SK-N-SH treated with all-trans-retinoic acid at 6 μM for 48 hours (cell line): ENCODE measurements around the gene NRIP1.

Experiments
- ATAC-seq: fragments of 200-7000 bp; cut with Tn5 transposase; 3 replicates; pipeline ENCODE4 v1.9.1; 2020; ENCODE audit warnings: mild to moderate bottlenecking, moderate library complexity
- ARNTL ChIP-seq: fragments of 450-650 bp; formaldehyde crosslinking; IDR thresholded peaks from 2 replicates; pipeline ENCODE4 v1.5.0; 2020; ENCODE audit warnings: low read depth, mild to moderate bottlenecking, moderate library complexity, borderline replicate concordance
- CREB5 ChIP-seq: fragments of 250-450 bp; sonication (Bioruptor Pico); IDR thresholded peaks from 2 replicates; pipeline ENCODE4 v1.5.1; 2020; ENCODE audit warnings: low read depth, mild to moderate bottlenecking, moderate library complexity
- CSDC2 ChIP-seq: fragments of 250-450 bp; sonication (Bioruptor Pico); IDR thresholded peaks from 2 replicates; pipeline ENCODE4 v1.5.0; 2020; ENCODE audit warnings: mild to moderate bottlenecking, moderate library complexity
- CSRNP3 ChIP-seq: fragments of 250-450 bp; sonication (Bioruptor Pico); IDR thresholded peaks from 2 replicates; pipeline ENCODE4 v1.5.1; 2021; ENCODE audit warnings: mild to moderate bottlenecking, moderate library complexity
- ESRRG ChIP-seq: fragments of 250-450 bp; sonication (Bioruptor Pico); IDR thresholded peaks from 2 replicates; pipeline ENCODE4 v1.6.1; 2021; ENCODE audit warnings: mild to moderate bottlenecking
- GLIS3 ChIP-seq: fragments of 250-450 bp; sonication (Bioruptor Pico); IDR thresholded peaks from 2 replicates; pipeline ENCODE4 v1.5.0; 2020; ENCODE audit warnings: mild to moderate bottlenecking, moderate library complexity
- ISL1 ChIP-seq: fragments of 250-450 bp; sonication (Bioruptor Pico); IDR thresholded peaks from 2 replicates; pipeline ENCODE4 v2.1.2; 2022; ENCODE audit warnings: mild to moderate bottlenecking, moderate library complexity
- OSR1 ChIP-seq: fragments of 250-450 bp; sonication (Bioruptor Pico); IDR thresholded peaks from 2 replicates; pipeline ENCODE4 v1.8.0; 2022; ENCODE audit warnings: moderate library complexity, mild to moderate bottlenecking, inconsistent platforms
- PATZ1 ChIP-seq: fragments of 250-450 bp; sonication (Bioruptor Pico); IDR thresholded peaks from 2 replicates; pipeline ENCODE4 v1.8.0; 2020; ENCODE audit warnings: mild to moderate bottlenecking, moderate library complexity, borderline replicate concordance
- POU6F1 ChIP-seq: fragments of 250-450 bp; sonication (Bioruptor Pico); IDR thresholded peaks from 2 replicates; pipeline ENCODE4 v1.8.0; 2021; ENCODE audit warnings: low read depth, mild to moderate bottlenecking, moderate library complexity, borderline replicate concordance
- PPARA ChIP-seq: fragments of 250-450 bp; sonication (Bioruptor Pico); IDR thresholded peaks from 2 replicates; pipeline ENCODE4 v1.5.0; 2020; ENCODE audit warnings: mild to moderate bottlenecking, borderline replicate concordance
- RARB ChIP-seq: fragments of 250-450 bp; sonication (Bioruptor Pico); IDR thresholded peaks from 2 replicates; pipeline ENCODE4 v1.8.0; 2021; ENCODE audit warnings: mild to moderate bottlenecking, moderate library complexity
- SNAI2 ChIP-seq: fragments of 250-450 bp; sonication (Bioruptor Pico); IDR thresholded peaks from 2 replicates; pipeline ENCODE4 v1.5.0; 2020; ENCODE audit warnings: mild to moderate bottlenecking, moderate library complexity
- TCF4 ChIP-seq: fragments of 250-450 bp; sonication (Bioruptor Pico); IDR thresholded peaks from 2 replicates; pipeline ENCODE4 v1.8.0; 2021; ENCODE audit warnings: mild to moderate bottlenecking, moderate library complexity, borderline replicate concordance
- TOX ChIP-seq: fragments of 250-450 bp; sonication (Bioruptor Pico); IDR thresholded peaks from 2 replicates; pipeline ENCODE4 v1.8.0; 2021; ENCODE audit warnings: mild to moderate bottlenecking, moderate library complexity, borderline replicate concordance
- TSHZ2 ChIP-seq: fragments of 250-450 bp; sonication (Bioruptor Pico); IDR thresholded peaks from 2 replicates; pipeline ENCODE4 v1.5.0; 2020; ENCODE audit warnings: mild to moderate bottlenecking, moderate library complexity
- ZC3H10 ChIP-seq: fragments of 250-450 bp; sonication (Bioruptor Pico); IDR thresholded peaks from 2 replicates; pipeline ENCODE4 v1.5.1; 2021; ENCODE audit warnings: mild to moderate bottlenecking, moderate library complexity
- ZFP3 ChIP-seq: fragments of 250-450 bp; sonication (Bioruptor Pico); IDR thresholded peaks from 2 replicates; pipeline ENCODE4 v1.5.0; 2020; ENCODE audit warnings: mild to moderate bottlenecking, moderate library complexity
- ZFP30 ChIP-seq: fragments of 450-650 bp; formaldehyde crosslinking; IDR thresholded peaks from 2 replicates; pipeline ENCODE4 v1.5.0; 2022; ENCODE audit warnings: mild to moderate bottlenecking, moderate library complexity
- ZNF70 ChIP-seq: fragments of 450-650 bp; formaldehyde crosslinking; IDR thresholded peaks from 2 replicates; pipeline ENCODE4 v1.5.0; 2020; ENCODE audit warnings: mild to moderate bottlenecking, moderate library complexity
- ZNF8 ChIP-seq: fragments of 450-650 bp; formaldehyde crosslinking; IDR thresholded peaks from 2 replicates; pipeline ENCODE4 v1.5.0; 2020; ENCODE audit warnings: mild to moderate bottlenecking, moderate library complexity

The NRIP1 gene

GRCh38 chr21:15092745-15093144, 27.9 kb upstream of the NRIP1 start:
- TF ChIP-seq CSRNP3 (CRISPR knock-in tag) (no peak), ARNTL (CRISPR knock-in tag) (no peak), POU6F1 (no peak), TCF4 (CRISPR knock-in tag) (no peak), ZC3H10 (no peak), PPARA (CRISPR knock-in tag) (no peak), ESRRG (CRISPR knock-in tag) (no peak), PATZ1 (CRISPR knock-in tag) (no peak), OSR1 (CRISPR knock-in tag) (no peak), ZNF70 (CRISPR knock-in tag) (no peak)
- ATAC-seq: no peak

- ATAC-seq: no peak
- TF ChIP-seq CREB5 (CRISPR knock-in tag) (no peak), RARB (no peak), PPARA (CRISPR knock-in tag) (no peak), POU6F1 (no peak), GLIS3 (CRISPR knock-in tag) (no peak), ZNF8 (CRISPR knock-in tag) (no peak), ARNTL (CRISPR knock-in tag) (no peak), ZFP3 (CRISPR knock-in tag) (no peak), ISL1 (no peak), TOX (CRISPR knock-in tag) (no peak), ZNF70 (CRISPR knock-in tag) (no peak), SNAI2 (no peak), CSDC2 (CRISPR knock-in tag) (no peak), ZFP30 (CRISPR knock-in tag) (no peak), TSHZ2 (CRISPR knock-in tag) (no peak), CSRNP3 (CRISPR knock-in tag) (no peak), TCF4 (CRISPR knock-in tag) (no peak), OSR1 (CRISPR knock-in tag) (no peak)
These were observed 25.6 kb upstream of the NRIP1 start for GRCh38 chr21:15090390-15090789.
